ENCODE data around the gene SLC16A10. TPM values are rescaled to one million over a fixed set of nuclear protein-coding genes. Genes with fewer than 3 reads are reported as not detected.
"Not testable (repeated sequence)": the region's sequence is repeated elsewhere in the genome, so short reads cannot be mapped to it uniquely, and the experiment has no call there.

The SLC16A10 gene
- total RNA-seq, 2 donors from 2014 or later: 10.3 to 18.5 TPM

- Histone ChIP-seq H3K4me3 (no peak overlapping the region), H3K4me1 (no peaks in the 10 kb centered on the region), H3K9me3 (no peaks in the 10 kb centered on the region), H3K27ac (no peak overlapping the region), H3K27me3 (no peaks in the 10 kb centered on the region), H3K36me3 (no peaks in the 10 kb centered on the region)
- DNase-seq (ENCODE audit: low spot score): no peak
- TF ChIP-seq CTCF (IDR thresholded peaks at IDR 0.05): no peak
Observed at GRCh38 chr6:111185954-111186353, 98.7 kb downstream of the SLC16A10 start.

DNA sequence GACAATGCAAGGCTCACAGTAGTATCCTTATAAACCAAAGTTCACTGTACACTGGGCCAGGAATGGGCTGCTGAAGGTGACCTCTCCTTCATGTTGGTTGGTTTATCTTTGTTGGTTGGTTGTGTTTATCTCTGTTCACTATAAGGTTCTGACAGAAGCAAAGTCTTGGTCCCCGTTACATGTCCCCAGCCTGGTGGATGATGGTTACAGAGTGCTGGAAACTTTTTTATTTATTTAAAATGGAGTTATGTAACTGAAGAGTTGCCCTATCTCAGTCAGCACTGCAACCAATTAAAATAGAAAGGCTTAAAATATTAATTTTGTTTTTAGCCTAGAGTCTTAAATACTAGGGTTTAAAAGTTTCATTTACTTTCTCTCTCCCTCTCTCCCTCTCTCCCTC, 100.6 kb downstream of the SLC16A10 start:
- H3K4me1 ChIP-seq: no peaks in the 10 kb centered on the region
- no peaks in the 10 kb centered on the region for H3K36me3 ChIP-seq
- H3K9me3 ChIP-seq: no peaks in the 10 kb centered on the region
- no peak overlapping the region for H3K27ac ChIP-seq
- no peak for DNase-seq (ENCODE audit: low spot score)
- H3K4me3 ChIP-seq: no peak overlapping the region
- H3K27me3 ChIP-seq: no peaks in the 10 kb centered on the region
- TF ChIP-seq CTCF (IDR thresholded peaks at IDR 0.05): no peak

- H3K27me3 ChIP-seq; DNase-seq (ENCODE audit: low spot score); H3K4me3 ChIP-seq; H3K36me3 ChIP-seq; H3K9me3 ChIP-seq; H3K27ac ChIP-seq; H3K4me1 ChIP-seq: not testable (repeated sequence)
Observed at GRCh38 chr6:111189666-111190210, 102.4 kb downstream of the SLC16A10 start.

DNA sequence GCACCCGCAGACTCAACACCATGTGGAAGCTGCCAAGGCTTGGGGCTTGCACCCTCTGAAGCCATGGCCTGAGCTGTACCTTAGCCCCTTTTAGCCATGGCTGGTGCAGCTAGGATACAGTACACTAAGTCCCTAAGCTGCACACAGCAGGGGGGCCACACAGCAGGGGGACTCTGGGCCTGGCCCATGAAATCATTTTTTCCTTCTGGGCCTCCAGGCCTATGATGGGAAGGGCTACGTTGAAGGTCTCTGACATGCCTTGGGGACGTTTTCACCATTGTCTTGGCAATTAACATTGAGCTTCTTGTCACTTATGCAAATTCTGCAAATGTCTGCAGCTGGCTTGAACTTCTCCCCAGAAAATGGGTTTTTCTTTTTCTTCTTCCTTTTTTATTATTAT, 103.3 kb downstream of the SLC16A10 start:
- TF ChIP-seq CTCF (IDR thresholded peaks at IDR 0.05): no peak
- H3K27ac ChIP-seq: no peak overlapping the region
- H3K4me1 ChIP-seq: no peaks in the 10 kb centered on the region
- no peaks in the 10 kb centered on the region for H3K27me3 ChIP-seq
- H3K4me3 ChIP-seq: no peak overlapping the region
- no peak for DNase-seq (ENCODE audit: low spot score)
- H3K9me3 ChIP-seq: no peaks in the 10 kb centered on the region
- H3K36me3 ChIP-seq: no peaks in the 10 kb centered on the region

DNA sequence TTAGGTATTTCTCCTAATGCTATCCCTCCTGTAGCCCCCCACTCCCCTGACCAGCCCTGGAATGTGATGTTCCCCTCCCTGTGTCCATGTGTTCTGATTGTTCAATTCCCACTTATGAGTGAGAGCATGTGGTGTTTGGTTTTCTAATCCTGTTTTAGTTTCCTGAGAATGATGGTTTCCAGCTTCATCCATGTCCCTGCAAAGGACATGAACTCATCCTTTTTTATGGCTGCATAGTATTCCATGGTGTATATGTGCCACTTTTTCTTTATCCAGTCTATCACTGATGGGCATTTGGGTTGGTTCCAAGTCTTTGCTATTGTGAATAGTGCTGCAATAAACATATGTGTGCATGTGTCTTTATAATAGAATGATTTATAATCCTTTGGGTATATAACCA, 103.8 kb downstream of the SLC16A10 start:
- not testable (repeated sequence) for DNase-seq (ENCODE audit: low spot score); H3K9me3 ChIP-seq; H3K4me3 ChIP-seq; H3K27ac ChIP-seq; H3K4me1 ChIP-seq; H3K36me3 ChIP-seq; H3K27me3 ChIP-seq

GRCh38 chr6:111192911-111193555, 105.7 kb downstream of the SLC16A10 start:
- no peaks in the 10 kb centered on the region for H3K36me3 ChIP-seq
- DNase-seq (ENCODE audit: low spot score): no peak
- no peaks in the 10 kb centered on the region for H3K9me3 ChIP-seq
- H3K4me3 ChIP-seq: no peak overlapping the region
- no peak overlapping the region for H3K27ac ChIP-seq
- no peak for TF ChIP-seq CTCF (IDR thresholded peaks at IDR 0.05)
- H3K4me1 ChIP-seq: no peaks in the 10 kb centered on the region
- no peaks in the 10 kb centered on the region for H3K27me3 ChIP-seq

GRCh38 chr6:111195656-111196055, 108.4 kb downstream of the SLC16A10 start:
- H3K36me3 ChIP-seq: no peaks in the 10 kb centered on the region
- no peak overlapping the region for H3K4me3 ChIP-seq
- no peak overlapping the region for H3K27ac ChIP-seq
- no peaks in the 10 kb centered on the region for H3K27me3 ChIP-seq
- TF ChIP-seq CTCF (IDR thresholded peaks at IDR 0.05): no peak
- H3K9me3 ChIP-seq: no peaks in the 10 kb centered on the region
- H3K4me1 ChIP-seq: no peaks in the 10 kb centered on the region
- DNase-seq (ENCODE audit: low spot score): no peak
